ENCODE measurements around the gene METTL22.

Gene METTL22

GRCh38 chr16:8621222-8621571, 301 bp upstream of the METTL22 start:
- DNase-seq (ENCODE audit: low read depth in 2 of 2): no peak
- no peak for TF ChIP-seq CTCF (IDR thresholded peaks at IDR 0.05; ENCODE audit: low read depth, low read length)
- H3K4me3 ChIP-seq (replicated peaks in 1 of 2; ENCODE audit: low read depth in 2 of 2, low read length in 2 of 2): peak overlapping the region; percentile 77 to 96

- DNase-seq (ENCODE audit: low read depth in 2 of 2): no peak
- H3K4me3 ChIP-seq (replicated peaks in 1 of 2; ENCODE audit: low read depth in 2 of 2, low read length in 2 of 2): peak overlapping the region; percentile 77 to 96
- TF ChIP-seq CTCF (IDR thresholded peaks at IDR 0.05; ENCODE audit: low read depth, low read length): no peak
Measured at GRCh38 chr16:8622315-8622656, 788 bp downstream of the METTL22 start.

GRCh38 chr16:8623634-8624033, 2.1 kb downstream of the METTL22 start:
- H3K4me3 ChIP-seq (replicated peaks in 1 of 2; ENCODE audit: low read depth in 2 of 2, low read length in 2 of 2): no peak overlapping the region
- peak in 1 of 2 donors; percentile 46 for DNase-seq (ENCODE audit: low read depth in 2 of 2)
- TF ChIP-seq CTCF (IDR thresholded peaks at IDR 0.05; ENCODE audit: low read depth, low read length): no peak

GRCh38 chr16:8625491-8626087, 4.1 kb downstream of the METTL22 start:
- H3K4me3 ChIP-seq (replicated peaks in 1 of 2; ENCODE audit: low read depth in 2 of 2, low read length in 2 of 2): no peak overlapping the region
- no peak for DNase-seq (ENCODE audit: low read depth in 2 of 2)
- TF ChIP-seq CTCF (IDR thresholded peaks at IDR 0.05; ENCODE audit: low read depth, low read length): no peak

GRCh38 chr16:8626946-8627345, 5.4 kb downstream of the METTL22 start:
- no peak overlapping the region for H3K4me3 ChIP-seq (replicated peaks in 1 of 2; ENCODE audit: low read depth in 2 of 2, low read length in 2 of 2)
- DNase-seq (ENCODE audit: low read depth in 2 of 2): no peak
- no peak for TF ChIP-seq CTCF (IDR thresholded peaks at IDR 0.05; ENCODE audit: low read depth, low read length)

- no peak overlapping the region for H3K4me3 ChIP-seq (replicated peaks in 1 of 2; ENCODE audit: low read depth in 2 of 2, low read length in 2 of 2)
- no peak for TF ChIP-seq CTCF (IDR thresholded peaks at IDR 0.05; ENCODE audit: low read depth, low read length)
- DNase-seq (ENCODE audit: low read depth in 2 of 2): no peak
Measured at GRCh38 chr16:8627456-8627855, 6.0 kb downstream of the METTL22 start.
